Right ventricle myocardium inferior (tissue), 1 donor: Measurements from ENCODE around the gene DPP10. TPM values are rescaled to one million over a fixed set of nuclear protein-coding genes. Genes with fewer than 3 reads are reported as not detected.
"Not testable (repeated sequence)": the region's sequence is repeated elsewhere in the genome, so short reads cannot be mapped to it uniquely, and the experiment has no call there.

Experiments used
- ATAC-seq: fragments of 200-7000 bp; cut with Tn5 transposase; one replicate; pipeline ENCODE4 v1.9.1; 2020; ENCODE audit warnings: mild to moderate bottlenecking, moderate library complexity
- DNase-seq: peaks from one replicate; pipeline ENCODE4 v3.0.0; 2021; ENCODE audit errors: missing footprints
- intact Hi-C: fragments of 100-400 bp; cut with DNase I; formaldehyde crosslinking; loops from one replicate; pipeline ENCODE4 v1.11.0; 2022
- total RNA-seq: library from RNA; stranded (reverse); fragmentation: NEBNext Ultra II Directional; extraction: Animal tissue kit (Norgen Biotek cat#: 25700); gene quantifications from one replicate; pipeline ENCODE4 v1.2.1, GENCODE V29; 2021
- donor health status: DM: no; HTN: yes; CAD: no; lungs with severe emphysema.

DPP10 gene
- total RNA-seq, 1 donor from 2014 or later: 0.05 TPM

DNA sequence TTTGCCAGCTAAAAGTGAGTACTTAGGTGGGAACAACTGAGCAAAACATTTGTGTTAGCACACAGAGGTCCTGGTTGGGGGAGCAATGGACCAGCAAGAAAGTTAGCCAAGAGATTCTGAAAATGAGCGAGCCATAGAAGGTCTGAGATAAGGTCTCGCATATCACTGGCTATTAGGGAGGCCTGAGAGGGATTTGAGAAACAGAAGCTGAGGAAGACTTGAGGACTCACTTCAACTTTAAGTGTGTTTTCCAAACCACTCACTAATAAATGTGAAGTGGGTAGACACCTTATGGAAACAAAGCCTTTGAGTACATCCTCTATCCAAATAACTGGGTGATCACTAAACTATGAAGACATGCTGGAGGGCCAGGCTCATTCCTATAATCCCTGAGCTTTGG, 958.5 kb downstream of the DPP10 start:
- no peak for ATAC-seq
- DNase-seq: no peak
- intact Hi-C loops: no loop called here

DNA sequence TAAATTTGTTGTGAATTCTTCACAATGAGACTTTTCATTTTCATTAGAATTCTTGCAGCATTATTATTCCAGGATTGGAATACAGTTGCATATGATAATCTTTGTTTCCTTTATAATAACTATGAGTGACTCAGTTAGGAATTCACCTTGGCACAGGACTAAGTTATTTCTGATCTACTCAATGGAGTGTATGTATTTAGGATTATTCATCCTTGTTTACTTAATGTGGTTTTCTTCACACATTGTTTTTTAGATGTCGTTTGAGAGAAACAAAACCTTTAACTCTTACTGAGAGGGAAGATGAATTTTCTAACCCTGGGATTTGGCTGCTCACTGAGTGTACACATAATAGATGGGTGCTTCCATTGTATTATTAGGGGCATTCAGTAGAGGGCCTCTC, 970.1 kb downstream of the DPP10 start:
- intact Hi-C loops: no loop called here

DNA sequence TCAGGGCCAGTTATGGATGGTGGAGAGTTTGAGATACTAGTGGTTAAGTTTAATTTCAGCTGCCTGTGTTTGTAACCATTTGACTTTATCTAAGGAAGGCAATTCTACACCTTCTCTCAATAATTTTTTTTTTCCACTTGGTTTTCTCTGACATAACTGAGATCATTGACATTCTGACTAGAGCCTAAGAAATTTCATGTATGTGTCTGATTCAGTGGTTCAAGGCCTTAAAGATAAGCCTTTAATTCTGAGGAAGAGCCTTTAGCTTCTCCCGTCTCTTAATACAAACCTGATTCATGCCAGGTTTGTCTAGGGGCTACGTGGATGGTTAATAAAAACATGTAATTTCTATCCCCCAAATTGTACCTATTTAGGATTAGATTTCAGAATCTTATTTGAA, 971.4 kb downstream of the DPP10 start:
- no peak for DNase-seq
- intact Hi-C loops: no loop called here
- ATAC-seq: no peak

More for the DNA sequence above, 970.1 kb downstream of the DPP10 start:
- DNase-seq: no peak
- no peak for ATAC-seq

DNA sequence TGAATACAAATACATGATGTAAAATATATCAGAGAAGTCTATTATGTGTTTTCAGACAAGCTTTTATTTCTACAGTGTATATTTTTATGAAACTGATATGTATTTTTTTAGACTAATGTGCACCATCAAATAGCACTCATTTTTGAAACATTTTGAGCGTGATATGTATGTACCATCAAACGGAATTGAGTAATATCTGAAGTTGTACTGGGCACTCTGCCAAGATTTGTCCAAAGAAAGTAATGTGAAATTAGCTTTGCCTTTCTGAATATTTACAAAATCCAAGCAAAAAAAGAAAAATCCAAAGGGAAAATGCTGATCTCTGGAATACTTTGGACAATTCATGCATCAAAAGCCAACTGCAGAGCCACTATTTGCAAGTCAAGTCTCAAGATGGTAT, 972.0 kb downstream of the DPP10 start:
- no peak for ATAC-seq
- intact Hi-C loops: no loop called here

DNA sequence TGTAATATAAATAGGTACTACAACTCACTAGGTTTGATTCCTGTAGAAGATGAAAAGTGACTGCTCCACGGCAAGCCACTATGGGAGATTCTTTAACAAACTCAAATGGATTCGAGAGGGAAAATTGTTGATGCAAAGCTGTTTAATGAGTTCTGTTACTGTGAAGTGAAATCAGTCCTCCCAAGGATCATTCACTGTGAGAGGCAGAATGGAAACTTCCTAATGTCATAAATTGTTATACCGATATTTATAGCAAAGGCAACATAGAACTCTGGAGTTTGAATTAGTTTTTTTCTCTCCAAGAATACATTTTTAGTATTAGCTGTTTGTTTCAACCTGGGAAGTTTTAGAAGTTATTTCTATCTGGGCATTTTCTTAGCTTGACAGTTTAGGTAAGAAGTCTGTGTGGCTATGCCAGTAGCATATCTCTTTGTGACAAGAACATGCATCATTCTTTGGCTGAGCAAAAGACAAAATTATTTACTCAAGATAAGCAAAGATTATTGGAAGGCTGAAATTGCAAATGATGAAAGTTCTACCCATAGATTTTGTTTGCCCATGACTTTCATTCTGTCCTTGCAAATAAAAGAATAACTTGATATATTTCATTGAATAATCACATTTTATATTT, 979.7 kb downstream of the DPP10 start:
- no peak for DNase-seq
- intact Hi-C loops: no loop called here
- ATAC-seq: no peak

More for the DNA sequence above, 972.0 kb downstream of the DPP10 start:
- DNase-seq: no peak

DNA sequence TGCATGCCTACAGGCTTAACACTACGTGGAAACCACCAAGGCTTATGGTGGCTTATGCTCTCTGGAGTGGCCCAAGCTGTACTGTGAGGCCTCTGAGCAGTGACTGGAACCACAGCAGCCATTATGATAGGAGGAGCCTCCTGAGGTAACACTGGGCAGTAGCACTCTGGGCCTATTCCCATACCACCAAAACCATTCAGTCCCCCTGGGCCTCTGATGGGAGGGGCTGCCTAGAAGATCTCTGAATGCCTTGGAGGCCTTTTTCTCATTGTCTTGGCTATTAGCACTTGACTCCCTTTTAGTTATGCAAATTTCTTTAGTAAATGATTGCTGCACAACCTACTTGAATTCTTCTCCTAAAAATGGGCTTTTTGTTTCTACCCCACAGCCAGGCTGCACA, 985.0 kb downstream of the DPP10 start:
- intact Hi-C loops: no loop called here
- ATAC-seq (no peak), DNase-seq (peak; percentile 9)

DNA sequence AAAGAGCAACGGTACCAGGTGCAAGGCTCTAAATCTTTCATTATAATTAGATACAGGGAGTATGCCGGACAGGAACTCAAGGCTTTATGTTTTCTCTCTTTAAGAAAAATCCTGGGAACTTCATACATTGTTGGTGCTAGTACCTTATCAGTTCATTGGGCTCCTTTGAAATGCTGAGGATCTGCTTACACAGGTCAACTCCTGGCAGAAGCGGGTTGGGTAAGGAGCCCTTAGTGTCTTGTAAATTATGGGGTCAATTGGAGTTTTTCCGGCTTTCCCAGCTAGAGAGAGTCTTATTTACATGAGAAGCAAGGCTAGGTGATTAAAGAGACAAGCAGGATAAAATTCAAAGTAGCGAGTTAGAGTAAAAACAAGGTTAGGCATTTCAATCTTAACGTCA, 998.3 kb downstream of the DPP10 start:
- intact Hi-C loops, DNase-seq, ATAC-seq: not testable (repeated sequence)

DNA sequence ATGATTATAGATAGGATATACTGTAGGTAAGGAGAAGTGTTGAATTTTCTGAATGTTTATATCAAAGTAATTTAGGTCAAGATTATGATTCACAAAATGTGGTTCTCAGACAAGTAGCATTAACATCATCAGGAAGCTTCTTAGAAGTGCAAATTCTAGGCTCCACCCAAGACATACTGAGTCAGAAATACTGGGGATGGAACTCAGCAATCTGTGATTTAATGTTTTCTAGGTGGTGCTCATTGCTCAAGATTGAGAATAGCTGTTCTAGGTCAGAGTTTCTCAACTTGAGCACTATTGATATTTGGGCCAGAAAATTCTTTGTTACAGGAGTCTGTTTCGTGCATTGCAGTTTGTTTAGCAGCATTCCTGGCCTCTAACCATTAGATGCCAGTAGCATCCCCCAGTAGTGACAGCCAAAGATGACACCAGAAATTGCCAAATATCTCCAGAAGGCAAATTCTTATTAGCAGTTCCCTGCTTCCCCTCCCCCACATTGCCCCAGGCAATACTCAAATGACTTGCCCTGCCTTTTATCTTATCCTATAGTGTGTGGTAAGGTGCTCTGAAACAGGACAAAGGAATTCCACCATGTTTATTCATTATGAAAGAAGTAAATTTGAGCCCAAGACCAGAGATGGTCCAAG, 1001.2 kb downstream of the DPP10 start:
- no peak for ATAC-seq
- DNase-seq: no peak
- intact Hi-C loops: no loop called here

DNA sequence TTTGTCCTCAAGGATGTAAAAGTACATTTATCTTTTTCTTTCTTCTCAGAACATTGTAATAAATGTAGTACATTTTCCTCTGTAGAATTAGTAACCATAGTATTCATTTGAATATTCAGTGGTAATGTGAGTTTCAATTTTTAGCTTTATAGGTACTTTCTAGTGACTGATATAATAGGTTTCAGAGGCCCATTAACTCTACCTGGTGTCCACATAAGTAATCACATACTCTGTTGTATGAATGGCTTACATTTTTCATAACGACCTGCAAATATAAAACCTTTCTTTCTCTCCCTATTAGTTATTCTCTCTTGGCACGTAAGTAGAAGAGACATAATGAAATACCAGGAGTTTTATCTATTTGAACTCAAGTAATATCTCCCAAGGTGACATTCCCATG, 1017.6 kb downstream of the DPP10 start:
- intact Hi-C loops: no loop called here
- ATAC-seq: no peak
- DNase-seq: no peak

DNA sequence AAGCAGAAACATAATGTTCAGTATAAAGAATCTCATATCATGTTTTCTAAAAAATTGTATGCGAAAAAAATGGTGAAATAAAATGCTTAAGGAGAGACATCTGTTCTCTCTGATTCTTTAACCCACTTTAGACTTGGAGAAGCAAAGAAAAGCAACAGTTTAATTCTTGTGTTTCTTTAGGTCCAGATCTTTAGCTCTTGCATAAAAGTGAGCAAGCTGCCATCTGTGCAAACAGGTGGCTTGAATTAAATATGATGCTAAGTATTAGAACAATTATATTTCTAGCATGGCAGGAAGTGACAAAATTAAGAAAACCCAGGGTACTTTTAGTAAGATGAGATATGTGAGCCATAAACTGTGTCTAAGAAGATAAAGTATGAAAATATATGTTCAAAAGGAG, 1038.3 kb downstream of the DPP10 start:
- DNase-seq (no peak), ATAC-seq (no peak)
- intact Hi-C loops: no loop called here

DNA sequence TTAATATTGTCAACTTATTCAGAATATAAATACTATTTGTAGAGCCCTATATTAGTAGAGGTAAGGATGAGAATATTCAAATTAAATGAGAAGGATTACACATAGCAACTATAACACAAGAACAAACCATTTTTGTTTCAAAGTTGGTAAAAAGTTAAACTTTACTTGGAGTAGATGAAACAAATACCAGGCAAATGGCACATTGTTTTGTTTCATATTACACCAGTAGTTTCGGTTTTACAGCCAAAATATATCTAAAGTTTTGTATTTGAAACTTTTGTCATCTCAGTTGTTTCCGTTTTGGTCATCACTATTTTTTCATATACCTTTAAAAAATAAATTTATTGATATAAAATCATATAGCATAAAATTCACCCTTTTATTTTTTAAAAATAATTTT, 1039.4 kb downstream of the DPP10 start:
- intact Hi-C loops: no loop called here
- ATAC-seq (no peak), DNase-seq (no peak)

DNA sequence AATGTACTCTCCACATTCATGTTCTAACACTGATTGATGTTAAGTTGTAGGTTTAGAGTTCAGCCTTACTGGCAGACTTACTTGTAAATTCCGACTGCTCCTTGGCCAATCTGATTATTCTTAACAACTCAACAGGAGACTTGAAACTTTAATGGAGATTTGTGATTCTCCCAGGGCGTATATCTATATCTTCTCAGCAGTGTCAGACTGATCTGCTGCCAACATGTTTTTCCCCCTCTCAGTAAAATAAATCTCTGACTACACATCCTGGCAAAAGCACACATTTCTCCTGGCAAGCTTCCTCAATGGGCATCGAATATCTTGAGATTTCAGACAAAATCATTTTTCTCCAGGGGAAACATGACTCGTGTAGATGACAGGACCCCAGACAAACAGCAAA, 1041.2 kb downstream of the DPP10 start:
- no peak for DNase-seq
- ATAC-seq: no peak
- intact Hi-C loops: no loop called here

DNA sequence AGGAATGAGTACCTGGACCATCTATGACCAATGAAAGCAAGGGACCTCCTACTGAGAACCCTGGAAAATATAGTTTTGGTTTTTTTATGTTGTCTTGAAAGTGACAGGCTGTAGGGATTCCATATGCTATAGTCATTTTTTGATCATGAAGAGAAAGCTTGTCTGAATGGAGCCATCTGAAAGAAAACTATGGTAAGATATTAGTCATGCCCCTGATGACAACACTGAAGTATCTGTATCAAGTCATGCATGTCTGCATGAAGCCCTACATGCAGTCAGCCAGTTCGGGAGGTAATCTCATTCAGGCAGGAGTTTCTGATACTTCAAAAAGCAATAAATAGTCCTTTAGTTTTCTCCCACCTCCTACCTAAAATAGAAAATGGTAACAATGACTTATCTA, 1042.0 kb downstream of the DPP10 start:
- DNase-seq: no peak
- intact Hi-C loops: no loop called here
- no peak for ATAC-seq

DNA sequence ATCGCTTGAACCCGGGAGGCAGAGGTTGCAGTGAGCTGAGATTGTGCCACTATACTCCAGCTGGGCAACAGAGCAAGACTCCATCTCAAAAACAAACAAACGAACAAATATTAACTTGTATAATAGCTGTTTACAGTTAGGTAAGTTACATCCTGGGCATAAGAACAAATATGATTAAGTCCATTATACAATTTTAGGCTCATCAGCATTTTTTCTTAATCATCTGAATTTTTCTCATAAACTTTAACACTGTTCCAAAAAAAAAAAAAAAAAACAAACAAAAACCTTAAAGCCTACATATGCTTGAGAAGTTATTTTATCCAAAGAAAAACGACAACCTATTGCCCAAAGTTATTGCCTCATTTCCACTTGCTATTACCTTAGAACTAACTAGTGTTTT, 1042.5 kb downstream of the DPP10 start:
- intact Hi-C loops: no loop called here
- no peak for ATAC-seq
- DNase-seq: no peak

DNA sequence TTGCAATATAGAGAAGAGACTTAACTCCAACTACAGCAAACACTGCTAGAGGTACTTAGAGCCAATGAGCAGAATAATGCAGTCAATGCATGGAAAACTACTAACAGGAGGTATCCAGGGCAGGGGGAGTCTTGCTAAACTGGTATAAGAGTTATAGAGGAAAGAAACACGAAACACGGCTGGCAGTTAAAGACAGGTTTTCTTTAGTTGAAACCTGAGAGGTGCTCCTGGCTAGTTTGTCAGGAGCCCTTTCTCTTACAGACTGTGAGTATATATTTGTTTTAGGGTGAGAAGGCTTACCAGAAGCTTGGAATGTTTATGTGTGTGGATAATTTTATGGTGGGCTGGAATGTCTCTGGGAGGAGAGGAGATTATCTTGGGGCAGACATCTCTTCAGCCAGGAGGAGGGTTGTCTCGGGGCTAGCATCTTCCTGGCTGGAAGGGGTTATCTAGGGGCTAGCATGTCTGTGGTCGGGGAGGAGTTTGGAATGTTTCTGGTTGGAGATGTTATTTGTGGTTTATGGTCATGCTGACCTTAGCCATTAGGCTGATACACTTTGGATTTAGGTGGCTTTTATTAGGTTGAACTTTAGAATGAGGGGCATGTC, 1048.8 kb downstream of the DPP10 start:
- intact Hi-C loops: no loop called here
- DNase-seq: no peak
- ATAC-seq: no peak

DNA sequence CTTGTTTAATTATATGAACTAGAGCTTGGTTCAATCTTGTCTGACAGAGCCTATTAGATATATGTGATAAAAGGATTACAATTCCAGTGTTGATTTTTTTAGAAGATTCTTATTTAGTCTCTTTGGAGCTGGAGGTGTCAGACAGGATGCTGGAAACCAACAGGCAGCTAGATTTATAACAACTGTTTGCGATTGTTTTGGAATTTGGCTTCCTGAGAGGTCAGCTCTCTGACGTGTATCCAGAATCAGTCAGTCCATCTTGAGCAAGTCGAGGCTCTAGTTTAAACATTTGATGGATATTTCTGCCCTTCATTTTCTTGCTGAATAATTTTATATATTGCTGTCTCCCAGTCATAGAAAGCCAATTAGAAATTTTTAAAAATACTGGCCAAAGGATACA, 1062.9 kb downstream of the DPP10 start:
- ATAC-seq (no peak), DNase-seq (no peak)
- intact Hi-C loops: no loop called here

DNA sequence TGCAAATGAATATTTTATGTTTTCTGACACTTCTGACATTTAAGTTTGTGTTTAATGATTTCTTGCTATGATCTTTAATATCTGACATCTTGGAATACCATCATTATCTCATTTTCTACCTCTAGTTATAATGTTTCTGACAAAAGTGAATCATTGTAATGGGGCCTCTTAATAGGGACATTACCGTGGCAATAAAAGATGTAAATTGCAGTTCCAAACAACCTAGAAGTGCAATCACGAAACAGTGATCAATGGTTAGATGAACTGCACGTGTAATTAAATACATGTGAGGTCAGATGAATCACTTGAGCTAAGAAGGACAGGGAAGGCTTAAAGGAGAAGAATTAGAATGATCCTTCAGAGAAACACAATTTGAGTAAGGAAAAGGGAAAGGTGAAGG, 1078.3 kb downstream of the DPP10 start:
- ATAC-seq (no peak), DNase-seq (no peak)
- intact Hi-C loops: no loop called here

DNA sequence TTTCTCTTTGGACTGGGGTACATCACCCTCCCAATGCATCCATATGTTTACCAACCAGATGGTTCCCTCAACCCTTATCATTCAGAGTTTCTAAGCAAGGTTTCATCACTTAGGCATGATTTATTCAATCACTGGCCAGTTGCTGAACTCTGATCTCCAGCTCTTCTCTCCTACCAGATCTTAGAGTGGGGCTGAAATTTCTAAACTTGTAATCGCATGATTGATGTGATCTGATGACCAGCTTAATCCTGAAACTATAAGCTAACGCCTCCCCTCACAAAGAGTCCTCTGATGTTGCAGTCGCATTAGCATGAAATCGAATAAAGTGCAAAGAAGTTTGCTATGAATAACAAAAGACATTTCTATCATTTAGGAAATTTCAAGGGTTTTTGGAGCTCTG, 1082.0 kb downstream of the DPP10 start:
- DNase-seq (no peak), ATAC-seq (no peak)
- intact Hi-C loops: no loop called here

DNA sequence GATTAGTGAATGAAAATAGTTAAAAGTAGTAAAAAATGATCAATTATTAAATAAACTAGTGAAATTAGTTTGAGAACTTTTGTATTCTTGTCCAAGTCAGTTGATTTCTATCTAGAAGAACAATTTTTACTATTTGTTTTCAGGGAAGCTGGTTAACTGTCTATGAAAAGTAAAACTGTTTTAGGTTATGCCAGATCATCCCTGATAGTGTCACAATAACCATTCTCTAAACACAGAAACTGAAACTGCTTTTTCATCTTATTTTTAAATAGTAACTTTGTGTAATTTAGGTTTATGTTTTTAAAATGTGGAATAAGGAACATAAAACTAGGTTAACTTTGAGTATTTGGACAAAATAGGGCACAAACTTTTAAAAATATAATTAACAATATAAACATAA, 1087.2 kb downstream of the DPP10 start:
- intact Hi-C loops: no loop called here
- no peak for ATAC-seq
- DNase-seq: no peak

DNA sequence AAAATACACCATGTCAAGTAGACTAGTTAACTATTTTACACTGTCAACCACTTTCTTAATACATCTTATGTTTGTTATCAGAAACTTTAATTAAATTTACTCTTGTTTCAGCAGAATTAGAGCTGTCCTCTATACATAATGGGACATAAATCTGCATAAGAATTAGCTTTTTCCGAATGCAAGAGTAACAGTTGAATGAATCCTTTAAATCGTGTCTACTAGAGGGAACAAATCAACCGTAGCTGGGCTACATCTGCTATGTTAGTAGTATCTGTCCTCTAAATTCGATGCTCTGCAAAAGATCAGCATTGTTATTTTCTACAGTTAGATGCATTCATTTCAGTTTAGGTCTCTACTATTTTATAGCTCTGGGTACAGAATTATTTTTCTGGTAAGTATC, 1090.6 kb downstream of the DPP10 start:
- intact Hi-C loops: no loop called here
- ATAC-seq: no peak
- no peak for DNase-seq

DNA sequence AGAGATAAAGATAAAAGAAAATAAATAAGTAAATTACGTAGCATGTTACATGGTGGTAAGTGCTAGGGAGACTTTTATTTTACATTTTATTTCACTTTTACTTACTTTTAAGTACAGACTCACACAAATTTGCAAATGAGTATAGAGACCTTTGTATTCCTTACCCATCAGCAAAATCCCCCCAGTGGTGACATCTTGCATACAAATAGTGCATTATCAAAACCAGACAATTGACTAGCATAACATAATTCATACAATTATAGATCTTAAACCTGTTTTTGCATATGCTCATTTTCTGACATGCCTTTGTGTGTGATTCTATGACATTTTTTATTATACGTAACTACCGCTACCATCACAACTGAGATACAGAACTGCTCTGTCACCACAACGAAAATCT, 1099.4 kb downstream of the DPP10 start:
- intact Hi-C loops: no loop called here
- DNase-seq: no peak
- ATAC-seq: no peak
